ENCODE results near the gene CHD5.

DNA sequence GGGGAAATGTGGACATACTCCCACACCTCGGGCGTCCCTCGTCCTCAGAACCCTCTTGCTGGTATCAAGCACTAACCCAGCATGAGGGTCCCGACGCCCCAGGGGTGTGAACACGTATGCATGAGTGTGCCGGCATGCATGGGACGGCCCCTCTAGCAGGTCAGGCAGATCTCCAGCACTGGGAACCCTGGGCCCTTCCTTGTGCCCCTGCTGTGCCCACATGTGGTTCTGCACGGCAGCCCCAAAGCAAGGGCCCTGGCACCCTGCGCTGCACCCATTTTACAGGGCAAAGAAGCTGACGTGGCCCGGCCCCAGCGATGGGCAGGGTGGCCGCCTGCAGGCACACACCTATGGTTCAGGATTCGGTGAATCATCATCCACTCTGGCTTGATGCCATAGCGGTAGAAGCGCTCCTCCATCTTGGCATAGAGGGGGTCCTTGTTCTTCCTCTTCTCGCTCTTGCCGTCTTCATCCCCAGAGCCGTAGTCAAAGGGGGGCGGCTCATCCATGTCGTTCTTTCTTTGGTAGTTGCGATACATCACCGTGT, 34.2 kb downstream of the CHD5 start:
- TF ChIP-seq, protein P1, sequence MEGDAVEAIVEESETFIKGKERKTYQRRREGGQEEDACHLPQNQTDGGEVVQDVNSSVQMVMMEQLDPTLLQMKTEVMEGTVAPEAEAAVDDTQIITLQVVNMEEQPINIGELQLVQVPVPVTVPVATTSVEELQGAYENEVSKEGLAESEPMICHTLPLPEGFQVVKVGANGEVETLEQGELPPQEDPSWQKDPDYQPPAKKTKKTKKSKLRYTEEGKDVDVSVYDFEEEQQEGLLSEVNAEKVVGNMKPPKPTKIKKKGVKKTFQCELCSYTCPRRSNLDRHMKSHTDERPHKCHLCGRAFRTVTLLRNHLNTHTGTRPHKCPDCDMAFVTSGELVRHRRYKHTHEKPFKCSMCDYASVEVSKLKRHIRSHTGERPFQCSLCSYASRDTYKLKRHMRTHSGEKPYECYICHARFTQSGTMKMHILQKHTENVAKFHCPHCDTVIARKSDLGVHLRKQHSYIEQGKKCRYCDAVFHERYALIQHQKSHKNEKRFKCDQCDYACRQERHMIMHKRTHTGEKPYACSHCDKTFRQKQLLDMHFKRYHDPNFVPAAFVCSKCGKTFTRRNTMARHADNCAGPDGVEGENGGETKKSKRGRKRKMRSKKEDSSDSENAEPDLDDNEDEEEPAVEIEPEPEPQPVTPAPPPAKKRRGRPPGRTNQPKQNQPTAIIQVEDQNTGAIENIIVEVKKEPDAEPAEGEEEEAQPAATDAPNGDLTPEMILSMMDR (IDR thresholded peaks at IDR 0.05) = no peak
- no peak for TF ChIP-seq POLR2A (IDR thresholded peaks at IDR 0.05)
